Parathyroid adenoma (tissue), 2 donors: ENCODE measurements around the gene HMX1.

Experiments used
- H2AFZ ChIP-seq: fragments of 300-600 bp; sonication (generic); one replicate; pipeline ENCODE4 v1.7.0; 2017; ENCODE audit warnings: antibody characterized with exemption, mild to moderate bottlenecking
- H3K27ac ChIP-seq: fragments of 300-600 bp; sonication (generic); one replicate; pipeline ENCODE4 v1.7.0; 2017
- H3K27me3 ChIP-seq: fragments of 300-600 bp; sonication (generic); one replicate; pipeline ENCODE4 v1.7.0; 2017; ENCODE audit warnings: low read length; ENCODE audit not compliant: control insufficient read depth, insufficient read depth
- H3K36me3 ChIP-seq: fragments of 300-600 bp; sonication (generic); one replicate; pipeline ENCODE4 v1.7.0; 2017; ENCODE audit warnings: low read length; ENCODE audit not compliant: control insufficient read depth, insufficient read depth
- H3K4me1 ChIP-seq: fragments of 300-600 bp; sonication (generic); one replicate; pipeline ENCODE4 v1.7.0; 2017; ENCODE audit warnings: control low read depth
- H3K4me2 ChIP-seq: fragments of 300-600 bp; sonication (generic); one replicate; pipeline ENCODE4 v1.7.0; 2017; ENCODE audit warnings: low read length
- H3K4me3 ChIP-seq: fragments of 300-600 bp; sonication (generic); one replicate; pipeline ENCODE4 v1.7.0; 2017; ENCODE audit warnings: low read depth, low read length
- H3K79me2 ChIP-seq: fragments of 300-600 bp; sonication (generic); one replicate; pipeline ENCODE4 v1.7.0; 2017; ENCODE audit warnings: control low read depth
- H3K9ac ChIP-seq: fragments of 300-600 bp; sonication (generic); one replicate; pipeline ENCODE4 v1.7.0; 2017; ENCODE audit warnings: mild to moderate bottlenecking
- H3K9me3 ChIP-seq: fragments of 300-600 bp; sonication (generic); one replicate; pipeline ENCODE4 v1.7.0; 2017; ENCODE audit warnings: low read length; ENCODE audit not compliant: control insufficient read depth
- TF ChIP-seq, protein P1 (sequence below): fragments of 300-600 bp; sonication (generic); IDR thresholded peaks from one replicate; pipeline ENCODE4 v1.7.0; 2017; ENCODE audit warnings: antibody characterized with exemption, mild to moderate bottlenecking
- donor health status: primary hyperparathyroidism.

HMX1 gene

DNA sequence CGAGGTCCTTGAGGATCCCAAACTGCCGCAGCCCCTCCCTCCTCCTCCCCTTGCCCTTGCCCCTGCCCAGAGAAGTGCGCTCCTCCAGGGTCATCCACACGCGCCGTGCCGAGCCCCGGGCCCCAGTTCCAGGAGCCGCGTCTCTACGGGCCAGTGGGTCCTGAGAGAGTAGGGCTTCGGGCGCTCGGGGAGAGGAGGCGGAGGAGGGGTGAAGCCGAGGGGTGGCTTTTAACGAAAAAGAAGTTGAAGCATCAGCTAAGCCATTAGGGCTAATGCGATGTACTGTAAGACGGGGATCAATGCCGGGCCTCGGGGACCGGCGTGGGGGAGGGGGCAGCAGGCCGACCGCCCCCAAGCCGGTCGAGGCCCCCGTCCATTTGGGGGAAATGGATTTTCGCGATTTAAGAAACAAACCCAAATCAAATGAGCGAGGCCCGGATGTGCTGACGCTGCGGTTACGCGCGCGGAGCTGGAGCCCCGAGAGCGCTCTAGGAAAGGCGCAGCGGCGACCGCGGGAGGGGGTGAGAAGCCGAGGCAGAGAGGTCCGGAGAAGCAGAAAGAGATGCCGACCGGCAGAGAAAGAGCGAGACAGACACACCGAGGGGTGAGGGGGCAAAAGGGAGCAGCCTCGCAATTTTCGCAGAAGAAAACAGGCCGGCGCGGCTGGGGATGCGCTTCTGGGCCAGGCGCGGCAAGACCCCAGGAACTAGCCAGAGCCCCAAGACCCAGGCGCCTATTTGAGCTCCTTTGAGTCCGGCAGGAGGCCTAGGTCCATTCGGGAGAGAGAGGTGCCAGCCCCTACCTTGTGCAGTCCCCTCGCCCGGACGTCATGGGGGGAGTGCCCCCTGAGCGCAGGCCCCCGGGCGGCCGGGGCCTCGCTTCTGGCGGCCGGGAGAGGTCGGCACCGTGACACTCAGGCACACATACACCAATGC, 13.6 kb downstream of the HMX1 start:
- H3K36me3 ChIP-seq, result no peaks in the 10 kb centered on the region
- TF ChIP-seq, protein P1, sequence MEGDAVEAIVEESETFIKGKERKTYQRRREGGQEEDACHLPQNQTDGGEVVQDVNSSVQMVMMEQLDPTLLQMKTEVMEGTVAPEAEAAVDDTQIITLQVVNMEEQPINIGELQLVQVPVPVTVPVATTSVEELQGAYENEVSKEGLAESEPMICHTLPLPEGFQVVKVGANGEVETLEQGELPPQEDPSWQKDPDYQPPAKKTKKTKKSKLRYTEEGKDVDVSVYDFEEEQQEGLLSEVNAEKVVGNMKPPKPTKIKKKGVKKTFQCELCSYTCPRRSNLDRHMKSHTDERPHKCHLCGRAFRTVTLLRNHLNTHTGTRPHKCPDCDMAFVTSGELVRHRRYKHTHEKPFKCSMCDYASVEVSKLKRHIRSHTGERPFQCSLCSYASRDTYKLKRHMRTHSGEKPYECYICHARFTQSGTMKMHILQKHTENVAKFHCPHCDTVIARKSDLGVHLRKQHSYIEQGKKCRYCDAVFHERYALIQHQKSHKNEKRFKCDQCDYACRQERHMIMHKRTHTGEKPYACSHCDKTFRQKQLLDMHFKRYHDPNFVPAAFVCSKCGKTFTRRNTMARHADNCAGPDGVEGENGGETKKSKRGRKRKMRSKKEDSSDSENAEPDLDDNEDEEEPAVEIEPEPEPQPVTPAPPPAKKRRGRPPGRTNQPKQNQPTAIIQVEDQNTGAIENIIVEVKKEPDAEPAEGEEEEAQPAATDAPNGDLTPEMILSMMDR, result no peak
- H3K4me2 ChIP-seq, result no peak overlapping the region
- no peak overlapping the region for H3K4me3 ChIP-seq
- H3K79me2 ChIP-seq, result no peaks in the 10 kb centered on the region
- peaks cover 25% of the 10 kb centered on the region for H3K27me3 ChIP-seq
- no peak overlapping the region for H3K27ac ChIP-seq
- no peak overlapping the region for H3K9ac ChIP-seq
- H3K4me1 ChIP-seq, result no peaks in the 10 kb centered on the region
- H2AFZ ChIP-seq, result no peak overlapping the region
- no peaks in the 10 kb centered on the region for H3K9me3 ChIP-seq

DNA sequence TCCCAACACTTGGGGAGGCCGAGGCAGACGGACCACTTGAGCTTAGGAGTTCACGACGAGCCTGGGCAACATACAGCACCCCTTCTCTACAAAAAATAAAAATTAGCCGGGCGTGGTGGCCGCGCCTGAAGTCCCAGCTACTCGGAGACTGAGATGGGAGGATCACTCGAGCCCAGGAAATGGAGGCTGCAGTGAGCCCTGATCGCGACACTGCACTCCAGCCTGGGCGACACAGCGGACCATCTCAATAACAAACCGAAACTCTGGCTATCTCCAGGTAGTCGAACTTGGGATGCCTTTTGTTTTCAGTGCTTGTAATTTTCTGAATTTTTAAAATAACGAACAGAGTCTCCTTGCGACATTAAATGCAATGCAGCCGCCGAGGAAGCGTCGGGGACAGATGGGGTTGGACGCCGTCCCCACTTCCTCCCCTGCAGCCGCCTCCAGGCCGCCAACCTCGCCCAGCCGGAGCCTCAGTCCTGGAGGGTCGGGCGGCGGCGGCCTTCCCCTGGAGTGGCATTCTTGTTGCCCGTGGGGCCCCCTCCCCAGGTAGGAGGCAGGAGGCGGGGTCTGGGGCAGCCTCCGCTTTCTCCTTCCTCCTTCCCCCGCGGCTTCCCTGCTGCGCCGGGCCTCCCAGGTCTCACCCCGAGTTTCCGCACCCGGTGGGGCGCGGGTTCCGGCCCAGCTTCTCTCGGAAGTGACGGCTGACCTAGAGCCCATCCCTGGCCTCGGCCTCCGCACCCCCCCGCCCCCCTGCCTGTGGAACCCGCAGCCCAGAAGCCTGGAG, 14.6 kb downstream of the HMX1 start:
- no peaks in the 10 kb centered on the region for H3K79me2 ChIP-seq
- H3K36me3 ChIP-seq, result no peaks in the 10 kb centered on the region
- peaks cover 20% of the 10 kb centered on the region for H3K27me3 ChIP-seq
- H3K4me2 ChIP-seq, result peak overlapping the region; percentile 56
- no peak overlapping the region for H2AFZ ChIP-seq
- TF ChIP-seq, protein P1, result no peak
- H3K9me3 ChIP-seq, result no peaks in the 10 kb centered on the region
- H3K9ac ChIP-seq, result no peak overlapping the region
- H3K4me1 ChIP-seq, result no peaks in the 10 kb centered on the region
- H3K4me3 ChIP-seq, result no peak overlapping the region
- H3K27ac ChIP-seq, result no peak overlapping the region

DNA sequence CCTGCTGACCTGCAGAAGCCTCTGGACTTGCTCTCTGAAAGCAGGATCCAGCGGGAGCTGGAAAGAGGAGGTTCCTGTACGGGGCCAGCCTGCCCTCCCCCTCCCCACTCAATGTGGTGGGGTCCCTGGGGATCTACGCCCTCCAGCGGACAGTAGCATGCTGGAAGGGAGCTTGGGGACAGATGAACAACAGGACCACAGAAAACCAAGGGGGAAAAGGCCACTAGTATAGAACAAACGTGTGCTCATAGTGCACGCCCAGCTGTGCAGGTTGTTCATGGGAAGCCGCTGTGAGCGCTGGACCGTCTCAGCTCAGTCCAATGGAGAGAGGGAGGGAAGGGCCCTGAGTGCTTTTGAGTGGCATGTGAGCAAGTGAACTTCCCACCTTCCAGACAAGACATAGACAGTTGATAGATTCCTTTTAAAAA, 15.8 kb downstream of the HMX1 start:
- no peaks in the 10 kb centered on the region for H3K36me3 ChIP-seq
- H3K4me3 ChIP-seq, result no peak overlapping the region
- no peak overlapping the region for H3K4me2 ChIP-seq
- H3K27me3 ChIP-seq, result peaks cover 20% of the 10 kb centered on the region
- no peak overlapping the region for H3K9ac ChIP-seq
- no peaks in the 10 kb centered on the region for H3K9me3 ChIP-seq
- no peak overlapping the region for H2AFZ ChIP-seq
- TF ChIP-seq, protein P1, result no peak
- no peaks in the 10 kb centered on the region for H3K79me2 ChIP-seq
- no peaks in the 10 kb centered on the region for H3K4me1 ChIP-seq
- H3K27ac ChIP-seq, result no peak overlapping the region

DNA sequence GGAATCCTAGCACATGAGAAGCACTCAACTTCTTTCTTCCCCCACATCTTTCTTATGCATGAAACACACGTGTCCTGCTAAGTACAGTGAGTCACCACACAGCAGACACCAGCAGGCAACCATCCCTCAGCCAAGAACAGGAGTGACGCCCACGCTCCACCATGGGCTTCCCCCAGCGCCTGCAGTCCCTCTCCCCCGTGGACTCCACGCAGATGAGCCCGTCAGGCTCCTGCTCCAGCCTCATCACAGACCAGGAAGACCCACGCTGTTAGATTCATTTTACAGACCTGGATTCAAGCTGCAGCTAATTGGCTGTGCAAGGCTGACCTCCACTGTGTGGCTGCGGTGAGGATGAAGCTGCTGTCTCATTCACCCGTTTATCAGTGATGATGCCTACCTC, 16.7 kb downstream of the HMX1 start:
- H3K27ac ChIP-seq, result no peak overlapping the region
- H2AFZ ChIP-seq, result no peak overlapping the region
- TF ChIP-seq, protein P1, result no peak
- H3K9me3 ChIP-seq, result no peaks in the 10 kb centered on the region
- no peaks in the 10 kb centered on the region for H3K79me2 ChIP-seq
- no peaks in the 10 kb centered on the region for H3K4me1 ChIP-seq
- H3K36me3 ChIP-seq, result no peaks in the 10 kb centered on the region
- peaks cover 20% of the 10 kb centered on the region for H3K27me3 ChIP-seq
- no peak overlapping the region for H3K4me2 ChIP-seq
- H3K9ac ChIP-seq, result no peak overlapping the region
- no peak overlapping the region for H3K4me3 ChIP-seq
